Muscle layer of colon (tissue), 2 donors: ENCODE data around the gene GNPAT.

ENCODE experiments used
- H3K27ac ChIP-seq: one replicate; pipeline ENCODE4 v1.7.0; 2013; ENCODE audit warnings: low read depth, mild to moderate bottlenecking, low read length, moderate library complexity
- H3K27me3 ChIP-seq, 2 donors: one replicate each; pipeline ENCODE4 v1.7.0; 2013; ENCODE audit warnings: low read length in 2 of 2, mild to moderate bottlenecking in 2 of 2; ENCODE audit not compliant: insufficient read depth in 2 of 2, control insufficient read depth in 1 of 2
- H3K36me3 ChIP-seq: one replicate; pipeline ENCODE4 v1.7.0; 2013; ENCODE audit warnings: mild to moderate bottlenecking, low read length; ENCODE audit not compliant: insufficient read depth
- H3K4me1 ChIP-seq: one replicate; pipeline ENCODE4 v1.7.0; 2013; ENCODE audit warnings: mild to moderate bottlenecking, low read length; ENCODE audit not compliant: insufficient read depth
- H3K4me3 ChIP-seq, 2 donors: one replicate each; pipeline ENCODE4 v1.7.0; 2013; ENCODE audit warnings: low read length in 2 of 2, low read depth in 1 of 2, mild to moderate bottlenecking in 1 of 2, moderate library complexity in 1 of 2
- H3K9ac ChIP-seq: one replicate; pipeline ENCODE4 v1.7.0; 2013; ENCODE audit warnings: low read length
- H3K9me3 ChIP-seq: one replicate; pipeline ENCODE4 v1.7.0; 2013; ENCODE audit warnings: mild to moderate bottlenecking, low read length
- donor health status: abdominal sarcoma.
- donor health status: Adenocarcinoma of cecum.

GNPAT gene

GRCh38 chr1:231322880-231323530 lies 82.0 kb downstream of the GNPAT start:
- Histone ChIP-seq H3K9ac (no peak overlapping the region), H3K4me3 (no peak overlapping the region), H3K36me3 (no peaks in the 10 kb centered on the region), H3K9me3 (no peaks in the 10 kb centered on the region), H3K27ac (no peak overlapping the region), H3K4me1 (no peaks in the 10 kb centered on the region), H3K27me3 (no peaks in the 10 kb centered on the region)

- no peaks in the 10 kb centered on the region for H3K9me3 ChIP-seq
- H3K4me1 ChIP-seq: no peaks in the 10 kb centered on the region
- H3K27ac ChIP-seq: no peak overlapping the region
These were observed 83.6 kb downstream of the GNPAT start for GRCh38 chr1:231324660-231325059.

GRCh38 chr1:231326248-231326647 lies 85.2 kb downstream of the GNPAT start:
- H3K4me3 ChIP-seq: no peak overlapping the region
- H3K4me1 ChIP-seq: no peaks in the 10 kb centered on the region
- no peak overlapping the region for H3K27ac ChIP-seq
- no peaks in the 10 kb centered on the region for H3K9me3 ChIP-seq
- no peak overlapping the region for H3K9ac ChIP-seq
- H3K36me3 ChIP-seq: no peaks in the 10 kb centered on the region
- no peaks in the 10 kb centered on the region for H3K27me3 ChIP-seq

More at GRCh38 chr1:231324660-231325059, 83.6 kb downstream of the GNPAT start:
- no peak overlapping the region for H3K4me3 ChIP-seq
- H3K27me3 ChIP-seq: no peaks in the 10 kb centered on the region
- H3K9ac ChIP-seq: no peak overlapping the region
- no peaks in the 10 kb centered on the region for H3K36me3 ChIP-seq
